Upper lobe of left lung (tissue), 6 donors: ENCODE data around the gene EFNA5. TPM values are rescaled to one million over a fixed set of nuclear protein-coding genes. Genes with fewer than 3 reads are reported as not detected.

Source experiments
- ATAC-seq, 2 donors: fragments of 200-7000 bp; cut with Tn5 transposase; one replicate each; pipeline ENCODE4 v1.9.1; 2022; ENCODE audit warnings: mild to moderate bottlenecking in 2 of 2, moderate library complexity in 2 of 2; ENCODE audit not compliant: low FRiP score in 2 of 2
- DNase-seq, 2 donors: peaks; one replicate each; pipeline ENCODE4 v3.0.0-alpha.2; 2019 to 2020
- H3K27ac ChIP-seq, 4 donors: fragments of 200-600 bp; sonication (generic); one replicate each; pipeline ENCODE4 v1.5.1; 2016 to 2019
- H3K27me3 ChIP-seq, 4 donors: fragments of 200-600 bp; sonication (generic); one replicate each; pipeline ENCODE4 v1.5.1; 2017 to 2019
- H3K36me3 ChIP-seq, 4 donors: fragments of 200-600 bp; sonication (generic); one replicate each; pipeline ENCODE4 v1.5.1; 2016 to 2019
- H3K4me1 ChIP-seq, 4 donors: fragments of 200-600 bp; sonication (generic); one replicate each; pipeline ENCODE4 v1.5.1; 2018 to 2019
- H3K4me3 ChIP-seq, 4 donors: fragments of 200-600 bp; sonication (generic); one replicate each; pipeline ENCODE4 v1.5.1; 2017 to 2019; ENCODE audit warnings: mild to moderate bottlenecking in 2 of 4, moderate library complexity in 1 of 4
- H3K9me3 ChIP-seq, 4 donors: fragments of 200-600 bp; sonication (generic); one replicate each; pipeline ENCODE4 v1.5.1; 2018 to 2019
- EP300 ChIP-seq, 4 donors: sonication (generic); formaldehyde crosslinking; IDR thresholded peaks; one replicate each; pipeline ENCODE4 v1.5.1; 2017; ENCODE audit warnings: antibody characterized with exemption in 4 of 4, control low read depth in 2 of 4
- POLR2A ChIP-seq, 4 donors: fragments of 450-650 bp; IDR thresholded peaks; one replicate each; pipeline ENCODE4 v1.5.1; 2016 to 2017; ENCODE audit warnings: antibody characterized with exemption in 4 of 4, mild to moderate bottlenecking in 2 of 4
- POLR2AphosphoS5 ChIP-seq, 2 donors: sonication (generic); formaldehyde crosslinking; IDR thresholded peaks; one replicate each; pipeline ENCODE4 v1.5.1; 2017; ENCODE audit warnings: antibody characterized with exemption in 2 of 2
- WGBS, 2 donors: methylation state at CpG; one replicate each; pipeline ENCODE4 v1.1.5; 2017 to 2018; 5-methylcytosine and 5-hydroxymethylcytosine counted together
- total RNA-seq, 6 donors: library from RNA; depleted of rRNA in 4 of 6; stranded (reverse); fragments of >200 nt in 4 of 6; gene quantifications; one replicate each; pipeline versions ENCODE4 v1.1.0 to v1.2.1, GENCODE V29; 2016 to 2021
- TF ChIP-seq, protein P1 (sequence below), 6 experiments: fragments of 450-650 bp in 4 of 6; fragments of 200-600 bp in 2 of 6; sonication (generic) in 2 of 6; IDR thresholded peaks; one replicate each; pipeline ENCODE4 v1.5.1; 2016 to 2019; ENCODE audit warnings: antibody characterized with exemption in 6 of 6
- donor health status: DM: no; HTN: no; CAD: no; lungs with moderate emphysema.
- donor health status: DM: no; HTN: yes; CAD: no; lungs with severe emphysema.

The EFNA5 gene
- total RNA-seq, 6 donors from 2014 or later, result 4.1 to 41.9 (median 7.3) TPM

DNA sequence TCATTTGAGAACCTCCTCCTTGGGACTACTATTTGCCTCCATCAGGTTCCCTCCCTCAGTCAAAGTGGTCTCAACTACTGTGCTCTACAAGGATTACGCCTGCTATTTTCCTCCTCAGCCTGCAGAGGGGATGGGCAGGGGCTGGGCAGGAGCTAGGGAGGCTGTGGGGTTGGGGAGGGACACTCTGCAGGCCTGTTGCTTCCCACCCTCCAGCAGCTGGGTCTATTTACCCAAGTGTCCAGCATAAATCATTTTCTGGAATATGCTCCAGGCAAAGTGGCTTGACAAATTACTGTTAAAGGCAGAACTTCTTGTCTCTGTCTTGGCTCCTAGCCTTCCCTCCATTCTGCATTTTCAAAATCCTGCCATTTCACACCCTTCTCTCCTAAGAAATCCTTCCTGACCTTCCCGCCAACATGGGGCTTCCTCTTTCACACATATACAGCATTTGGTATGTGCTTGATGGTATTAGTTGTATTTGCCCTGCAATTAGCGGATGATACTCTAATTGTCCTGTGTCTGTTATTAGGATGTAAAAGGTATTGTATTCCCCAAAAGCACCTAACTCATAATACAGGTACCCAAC, 106.7 kb downstream of the EFNA5 start:
- Histone ChIP-seq H3K9me3 (no peaks in the 10 kb centered on the region), H3K27me3 (no peaks in the 10 kb centered on the region), H3K36me3 (no peaks in the 10 kb centered on the region), H3K27ac (no peak overlapping the region), H3K4me1 (no peaks in the 10 kb centered on the region), H3K4me3 (no peak overlapping the region)
- 88 to 94% methylated on average over 3 of the region's 3 CpGs for WGBS, 2 donors
- DNase-seq (no peak), ATAC-seq (no peak)
- TF ChIP-seq POLR2AphosphoS5 (IDR thresholded peaks at IDR 0.05), result no peak
- TF ChIP-seq EP300 (IDR thresholded peaks at IDR 0.05), result no peak
- TF ChIP-seq POLR2A (IDR thresholded peaks at IDR 0.05), result no peak
- TF ChIP-seq, protein P1, sequence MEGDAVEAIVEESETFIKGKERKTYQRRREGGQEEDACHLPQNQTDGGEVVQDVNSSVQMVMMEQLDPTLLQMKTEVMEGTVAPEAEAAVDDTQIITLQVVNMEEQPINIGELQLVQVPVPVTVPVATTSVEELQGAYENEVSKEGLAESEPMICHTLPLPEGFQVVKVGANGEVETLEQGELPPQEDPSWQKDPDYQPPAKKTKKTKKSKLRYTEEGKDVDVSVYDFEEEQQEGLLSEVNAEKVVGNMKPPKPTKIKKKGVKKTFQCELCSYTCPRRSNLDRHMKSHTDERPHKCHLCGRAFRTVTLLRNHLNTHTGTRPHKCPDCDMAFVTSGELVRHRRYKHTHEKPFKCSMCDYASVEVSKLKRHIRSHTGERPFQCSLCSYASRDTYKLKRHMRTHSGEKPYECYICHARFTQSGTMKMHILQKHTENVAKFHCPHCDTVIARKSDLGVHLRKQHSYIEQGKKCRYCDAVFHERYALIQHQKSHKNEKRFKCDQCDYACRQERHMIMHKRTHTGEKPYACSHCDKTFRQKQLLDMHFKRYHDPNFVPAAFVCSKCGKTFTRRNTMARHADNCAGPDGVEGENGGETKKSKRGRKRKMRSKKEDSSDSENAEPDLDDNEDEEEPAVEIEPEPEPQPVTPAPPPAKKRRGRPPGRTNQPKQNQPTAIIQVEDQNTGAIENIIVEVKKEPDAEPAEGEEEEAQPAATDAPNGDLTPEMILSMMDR (IDR thresholded peaks at IDR 0.05), result no peak

DNA sequence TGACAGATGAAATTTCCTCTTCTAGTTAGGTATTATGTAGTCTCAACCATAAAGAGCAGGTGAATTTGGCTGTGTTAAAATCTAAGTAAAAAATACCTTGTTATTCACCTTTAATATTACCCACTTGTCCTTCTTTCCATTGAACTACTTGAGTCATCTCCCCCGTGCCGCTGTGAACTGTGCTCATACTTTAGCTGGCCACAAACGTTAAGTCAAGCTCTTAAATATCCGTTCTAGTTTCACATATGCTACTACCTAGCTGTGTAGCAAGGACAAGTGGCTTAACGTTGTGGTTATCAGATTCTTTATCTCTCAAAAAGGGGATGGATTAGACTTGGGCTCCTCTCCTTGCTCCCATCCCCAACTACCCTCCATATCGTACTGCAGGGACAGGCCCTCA, 110.4 kb downstream of the EFNA5 start:
- no peak overlapping the region for H3K4me3 ChIP-seq
- TF ChIP-seq EP300 (IDR thresholded peaks at IDR 0.05) (no peak), POLR2A (IDR thresholded peaks at IDR 0.05) (no peak), POLR2AphosphoS5 (IDR thresholded peaks at IDR 0.05) (no peak)
- TF ChIP-seq, protein P1 (IDR thresholded peaks at IDR 0.05), result no peak
- DNase-seq (no peak), ATAC-seq (no peak)
- no peaks in the 10 kb centered on the region for H3K27me3 ChIP-seq
- H3K4me1 ChIP-seq, result no peaks in the 10 kb centered on the region
- 81 to 86% methylated on average over 6 of the region's 6 CpGs for WGBS, 2 donors
- no peak overlapping the region for H3K27ac ChIP-seq
- H3K9me3 ChIP-seq, result no peaks in the 10 kb centered on the region
- H3K36me3 ChIP-seq, result no peaks in the 10 kb centered on the region

DNA sequence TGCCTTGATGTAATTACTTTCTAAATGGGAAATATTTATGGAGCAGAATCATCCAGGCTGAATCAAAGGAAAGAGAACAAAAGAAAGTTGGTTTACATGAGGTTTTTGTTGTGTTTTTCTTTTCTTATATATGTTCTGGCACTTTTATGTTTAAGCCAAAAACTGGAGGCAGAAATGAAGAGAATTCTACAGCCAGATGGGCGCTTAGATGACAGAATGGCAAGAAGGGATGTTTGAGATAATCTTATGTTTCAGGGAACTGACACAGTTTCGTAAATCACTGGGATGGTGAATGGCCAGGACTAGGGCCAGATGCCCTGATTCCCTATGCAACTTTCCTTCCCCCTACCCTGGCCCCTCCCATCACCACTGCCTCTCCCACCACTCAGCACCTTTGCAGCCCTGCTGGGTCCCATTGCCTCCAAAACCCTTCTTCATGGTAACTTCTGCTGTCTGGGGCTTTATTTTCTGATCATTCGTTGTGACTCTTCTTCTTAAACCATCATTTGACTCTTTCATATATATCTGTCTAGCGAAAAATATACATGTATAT, 111.8 kb downstream of the EFNA5 start:
- WGBS, 2 donors, result 83 to 88% methylated on average over 4 of the region's 4 CpGs
- H3K36me3 ChIP-seq, result no peaks in the 10 kb centered on the region
- ATAC-seq (no peak), DNase-seq (no peak)
- H3K4me1 ChIP-seq, result no peaks in the 10 kb centered on the region
- H3K27ac ChIP-seq, result no peak overlapping the region
- TF ChIP-seq, protein P1 (IDR thresholded peaks at IDR 0.05), result no peak
- TF ChIP-seq POLR2AphosphoS5 (IDR thresholded peaks at IDR 0.05) (no peak), EP300 (IDR thresholded peaks at IDR 0.05) (no peak), POLR2A (IDR thresholded peaks at IDR 0.05) (no peak)
- H3K27me3 ChIP-seq, result no peaks in the 10 kb centered on the region
- no peak overlapping the region for H3K4me3 ChIP-seq
- no peaks in the 10 kb centered on the region for H3K9me3 ChIP-seq

DNA sequence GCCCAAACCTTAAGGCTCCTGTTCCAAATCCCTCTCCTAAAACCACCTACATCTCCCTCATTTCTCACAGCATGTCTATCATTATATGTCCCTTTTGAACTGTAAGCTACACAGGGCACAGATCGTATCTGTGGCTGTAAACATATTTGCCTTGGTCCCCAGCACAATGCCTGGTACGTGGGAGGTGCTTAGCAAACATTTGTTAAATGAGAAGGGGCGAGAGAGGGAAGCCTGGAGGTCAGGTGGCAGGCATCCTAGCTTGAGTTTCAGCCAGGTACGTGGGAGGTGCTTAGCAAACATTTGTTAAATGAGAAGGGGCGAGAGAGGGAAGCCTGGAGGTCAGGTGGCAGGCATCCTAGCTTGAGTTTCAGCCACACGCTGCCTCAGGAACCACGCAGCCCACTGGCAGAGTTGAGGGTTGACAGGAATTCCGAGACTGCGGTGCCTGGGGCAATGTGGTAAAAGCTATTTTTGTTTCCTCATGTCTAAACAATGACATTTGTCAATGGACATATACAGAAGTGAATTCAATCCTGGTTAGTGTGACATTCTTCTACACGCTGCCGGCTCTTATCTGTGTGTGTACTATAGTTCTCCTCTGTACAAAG, 113.6 kb downstream of the EFNA5 start:
- Histone ChIP-seq H3K27ac (no peak overlapping the region), H3K36me3 (no peaks in the 10 kb centered on the region), H3K4me1 (no peaks in the 10 kb centered on the region), H3K4me3 (no peak overlapping the region), H3K27me3 (no peaks in the 10 kb centered on the region), H3K9me3 (no peaks in the 10 kb centered on the region)
- DNase-seq (peak in 1 of 2 donors; percentile 30), ATAC-seq (peak in 1 of 2 donors; percentile 49)
- TF ChIP-seq, protein P1 (IDR thresholded peaks at IDR 0.05), result no peak
- TF ChIP-seq POLR2AphosphoS5 (IDR thresholded peaks at IDR 0.05) (no peak), POLR2A (IDR thresholded peaks at IDR 0.05) (no peak), EP300 (IDR thresholded peaks at IDR 0.05) (no peak)
- 40 to 52% methylated on average over 11 of the region's 11 CpGs for WGBS, 2 donors
